G401 (cell line): ENCODE measurements around the gene IAH1. TPM values are rescaled to one million over a fixed set of nuclear protein-coding genes. Genes with fewer than 3 reads are reported as not detected.

Experiments used
- DNase-seq: peaks from one replicate; pipeline ENCODE4 v3.0.0-alpha.2; 2015; ENCODE audit warnings: low spot score
- in situ Hi-C: cut with HindIII; loops from 2 replicates; pipeline ENCODE4 v1.10.0; 2016; ENCODE audit warnings: low sequenced_read_pairs, mixed read lengths
- total RNA-seq: library from RNA; depleted of rRNA; stranded (reverse); fragments of >200 nt; shearing (Covaris generic); gene quantifications from 2 replicates; pipeline ENCODE4 v1.2.3, GENCODE V29; 2014; rRNA removed

IAH1 gene
- total RNA-seq, 1 experiment from 2014 or later = not detected

DNA sequence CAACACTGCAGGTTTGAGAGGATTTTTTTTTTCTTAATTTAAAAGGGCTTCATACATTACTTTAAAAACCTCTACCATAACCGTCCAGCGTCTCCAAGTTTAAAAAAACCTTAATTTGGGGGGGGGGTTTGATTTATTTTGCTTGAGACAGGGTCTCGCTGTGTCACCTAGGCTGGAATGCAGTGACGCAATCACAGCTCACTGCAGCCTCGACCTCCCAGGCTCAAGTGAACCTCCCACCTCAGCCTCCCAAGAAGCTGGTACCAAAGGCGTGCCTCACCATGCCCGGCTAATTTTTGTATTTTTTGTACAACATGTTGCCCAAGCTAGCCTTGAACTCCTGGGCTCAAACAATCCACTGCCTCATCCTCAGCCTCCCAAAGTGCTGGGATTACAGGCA is 44.4 kb downstream of the IAH1 start:
- in situ Hi-C loops = no loop called here
- no peak for DNase-seq

DNA sequence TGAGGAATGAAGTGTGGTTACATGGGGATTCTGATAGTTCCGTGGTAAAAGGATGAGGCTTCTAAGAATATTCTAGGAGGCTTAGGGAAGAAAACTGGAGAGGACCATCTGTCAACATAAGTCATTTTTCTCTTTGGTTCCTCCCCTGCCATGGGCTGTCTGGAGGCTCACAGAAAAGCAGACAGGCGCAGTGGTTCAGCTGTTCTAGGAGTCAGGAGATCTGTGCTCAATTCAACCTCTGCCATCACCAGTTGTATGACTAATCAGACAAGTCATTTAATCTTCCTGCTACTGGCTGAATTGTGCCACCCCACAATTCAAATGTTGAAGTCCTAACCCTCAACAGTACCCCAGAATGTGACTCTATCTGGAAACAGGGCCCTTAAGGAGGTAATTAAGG is 44.9 kb downstream of the IAH1 start:
- DNase-seq = no peak
- in situ Hi-C loops = no loop called here

DNA sequence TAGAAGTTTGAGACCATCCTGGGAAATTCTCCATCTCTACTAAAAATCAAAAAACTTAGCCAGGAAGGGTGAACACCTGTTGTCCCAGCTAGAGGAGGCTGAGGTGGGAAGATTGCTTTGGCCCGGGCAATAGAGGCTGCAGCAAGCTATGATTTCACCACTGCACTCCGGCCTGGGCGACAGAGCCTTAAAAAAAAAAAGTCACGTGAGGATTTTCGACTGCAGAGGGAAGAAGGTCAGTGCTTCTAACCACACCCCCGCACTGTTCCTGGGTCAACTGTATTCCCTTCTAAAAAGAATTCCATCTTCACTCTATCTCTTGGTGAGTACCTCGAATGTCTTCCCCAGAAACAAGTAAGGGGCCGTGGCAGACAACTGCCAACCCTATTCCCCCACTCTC is 49.9 kb downstream of the IAH1 start:
- no peak for DNase-seq
- in situ Hi-C loops = no loop called here

DNA sequence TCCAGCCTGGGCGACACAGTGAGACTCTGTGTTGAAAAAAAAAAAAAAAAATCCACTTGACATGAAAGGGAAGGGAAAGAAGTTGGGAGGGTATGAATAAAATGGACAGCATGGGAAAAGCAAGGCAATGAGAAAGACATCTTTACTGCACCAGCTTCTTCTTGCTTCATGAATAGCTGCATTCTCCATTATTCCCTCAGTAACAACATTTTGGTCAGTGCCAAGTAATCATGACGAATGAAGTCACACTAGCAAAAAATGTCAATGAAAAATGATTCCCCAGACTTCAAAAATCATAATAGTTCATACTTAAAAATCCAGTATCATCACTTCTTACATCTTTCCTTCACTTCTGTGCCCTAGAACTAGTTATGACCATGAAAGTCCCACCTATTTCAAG is 50.9 kb downstream of the IAH1 start:
- in situ Hi-C loops = no loop called here
- DNase-seq = no peak

DNA sequence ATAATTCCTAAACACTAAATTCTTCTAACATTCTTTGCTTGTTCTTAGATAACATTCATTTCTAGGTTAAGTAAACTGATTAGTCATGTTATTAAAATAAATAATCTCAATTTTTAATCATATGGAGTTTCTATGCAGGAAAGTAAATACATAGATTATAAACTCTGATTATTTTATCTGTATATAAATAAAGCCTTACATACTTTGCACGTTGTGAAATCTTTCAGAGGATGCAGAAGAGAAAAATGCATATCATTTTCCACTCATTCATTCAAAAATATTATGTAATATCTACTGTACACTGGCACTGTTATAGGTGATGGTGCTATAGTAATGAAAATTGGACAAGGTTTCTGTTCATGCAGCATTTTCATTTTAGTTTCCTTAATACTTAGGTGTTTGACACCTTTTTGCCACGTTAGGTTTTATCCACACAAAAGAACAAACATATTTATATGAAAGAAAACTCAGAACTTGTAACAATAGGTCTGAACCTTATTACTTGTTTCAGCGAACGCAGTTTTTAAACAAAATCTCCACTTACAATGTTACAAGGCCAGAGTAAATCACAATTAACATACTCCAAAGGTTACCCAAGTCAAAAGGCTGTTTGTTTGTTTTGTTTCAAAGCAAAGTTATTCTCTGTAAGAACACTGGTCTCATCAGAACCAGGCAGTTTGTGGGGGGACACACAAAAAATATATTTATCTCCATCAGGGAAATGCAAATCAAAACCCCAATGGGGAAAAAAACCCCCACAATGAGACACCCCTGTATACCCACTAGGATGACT is 53.8 kb downstream of the IAH1 start:
- DNase-seq = no peak
- in situ Hi-C loops = no loop called here

DNA sequence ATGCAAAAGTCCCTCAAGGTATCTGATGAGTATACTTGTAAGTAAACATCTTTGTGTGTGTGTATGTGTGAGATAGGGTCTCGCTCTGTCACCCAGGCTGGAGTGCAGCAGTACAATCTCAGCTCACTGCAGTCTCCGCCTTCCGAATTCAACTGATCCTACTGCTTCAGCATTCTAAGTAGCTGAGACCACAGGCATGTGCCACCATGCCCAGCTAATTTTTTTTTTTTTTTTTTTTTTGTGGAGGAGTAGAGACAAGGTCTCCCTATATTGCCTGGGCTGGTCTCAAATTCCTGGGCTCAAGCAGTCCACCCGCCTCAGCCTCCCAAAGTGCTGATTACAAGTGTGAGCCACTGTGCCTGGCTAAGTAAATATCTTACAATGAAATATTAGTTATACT is 58.1 kb downstream of the IAH1 start:
- DNase-seq = no peak
- in situ Hi-C loops = no loop called here

DNA sequence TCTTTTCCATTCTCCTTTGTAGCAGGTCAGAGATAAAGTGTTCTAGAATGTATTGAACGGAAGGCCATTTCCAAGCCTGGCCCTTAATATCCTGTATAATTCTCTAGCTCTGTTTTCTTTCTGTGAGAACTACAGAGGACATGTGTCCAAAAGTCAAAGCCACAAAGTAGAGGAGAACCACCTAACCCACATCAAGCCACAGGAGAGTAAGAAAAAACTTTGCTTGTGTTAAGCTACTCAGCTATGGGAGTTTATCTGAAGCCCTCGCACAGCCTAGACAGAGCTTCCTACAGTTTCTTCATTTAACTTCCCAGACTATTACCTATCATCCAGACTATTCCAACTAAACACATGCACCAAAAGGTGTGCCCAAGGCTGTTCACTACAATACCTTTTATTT is 59.3 kb downstream of the IAH1 start:
- in situ Hi-C loops = no loop called here
- no peak for DNase-seq

DNA sequence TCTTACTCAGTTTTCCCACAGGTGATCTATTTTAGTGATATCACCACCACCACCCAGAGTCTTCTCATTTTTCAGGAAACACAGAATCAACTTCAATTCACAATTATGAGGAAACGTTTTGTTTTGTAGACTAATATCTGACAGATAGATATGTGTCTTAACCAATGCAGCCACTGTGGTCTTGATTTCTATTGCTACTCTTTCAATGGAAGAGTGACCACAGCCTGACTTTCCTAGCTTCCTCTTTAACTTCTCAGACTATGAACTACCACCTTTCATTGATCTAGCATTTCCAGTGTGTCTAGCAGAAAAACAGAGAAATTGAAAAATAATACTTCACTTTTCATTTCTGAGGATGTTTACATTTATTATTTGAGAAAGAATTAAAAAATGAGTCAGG is 60.8 kb downstream of the IAH1 start:
- DNase-seq = no peak
- in situ Hi-C loops = no loop called here

DNA sequence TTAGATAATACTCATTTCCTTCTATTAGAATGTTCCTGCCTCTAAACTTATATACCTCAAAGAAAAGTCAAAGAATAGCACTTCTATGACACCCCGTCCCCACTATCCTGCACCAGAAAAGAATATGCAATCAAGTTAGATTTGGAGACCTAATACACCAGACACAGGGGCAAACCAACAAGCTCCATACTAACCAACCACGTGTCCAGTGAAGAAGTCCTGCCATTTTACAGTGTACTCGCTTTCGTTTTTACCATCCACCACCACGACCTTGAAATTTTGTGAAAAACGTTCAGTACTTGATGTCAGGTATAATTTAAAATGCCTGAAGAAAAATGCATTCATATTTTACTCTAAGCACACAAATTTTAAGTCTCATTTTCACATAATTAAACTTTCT is 62.2 kb downstream of the IAH1 start:
- in situ Hi-C loops = no loop called here
- no peak for DNase-seq

DNA sequence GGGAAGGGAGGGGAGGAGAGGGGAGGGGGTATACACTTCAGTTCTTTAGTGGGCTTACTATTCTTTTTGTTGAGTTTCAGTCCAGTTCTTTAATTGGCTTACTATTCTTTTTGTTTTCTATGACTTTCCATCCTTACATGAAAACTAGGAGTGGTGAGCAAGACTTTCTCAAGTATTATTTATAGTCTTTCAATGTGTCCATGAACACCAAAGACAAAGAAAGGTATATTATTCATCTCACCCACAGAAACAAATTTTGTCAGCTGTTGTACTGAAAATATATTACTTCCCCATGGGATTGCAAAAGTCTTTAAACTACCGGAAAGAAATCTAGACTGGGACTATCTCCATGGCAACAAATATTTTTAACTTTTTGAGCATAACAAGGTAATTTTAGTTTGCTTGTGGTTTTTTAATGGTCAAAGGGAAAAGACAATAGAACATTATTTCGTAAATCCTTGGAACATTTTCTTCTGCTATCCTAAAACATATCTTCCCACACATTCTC is 63.7 kb downstream of the IAH1 start:
- in situ Hi-C loops = no loop called here

More for the DNA sequence above, 63.7 kb downstream of the IAH1 start:
- no peak for DNase-seq

Other genes with a start within 250 kb of the IAH1 start
- 45.7 and 72.9 TPM in 2 replicates for gene ITGB1BP1, start 51.0 kb upstream of the IAH1 start, total RNA-seq
- 42.7 and 47.8 TPM in 2 replicates for gene CPSF3, start 50.9 kb upstream of the IAH1 start, total RNA-seq
- 7.6 and 10.4 TPM in 2 replicates for gene ADAM17, start 81.3 kb downstream of the IAH1 start, total RNA-seq
- gene YWHAQ, start 156.4 kb downstream of the IAH1 start, total RNA-seq = 426 and 560 TPM in 2 replicates